Natural killer cell (primary cell): ENCODE measurements around the gene DAB2IP. TPM values are rescaled to one million over a fixed set of nuclear protein-coding genes. Genes with fewer than 3 reads are reported as not detected.

Experiments
- ATAC-seq, 3 donors: fragments of 150-1000 bp in 2 of 3; fragments of 200-7000 bp in 1 of 3; cut with Tn5 transposase; 1 replicate in 1 of 3; 2 replicates in 2 of 3; pipeline ENCODE4 v1.10.0; 2021; ENCODE audit warnings: mild to moderate bottlenecking in 2 of 3, moderate library complexity in 2 of 3
- DNase-seq, 2 donors: peaks; one replicate each; pipeline versions ENCODE4 v3.0.0 to v3.0.0-alpha.2; 2013 to 2021; ENCODE audit warnings: mixed read lengths in 1 of 2
- H3K27ac ChIP-seq: one replicate; pipeline ENCODE4 v1.5.1; 2013; ENCODE audit warnings: mild to moderate bottlenecking, low read length
- H3K27me3 ChIP-seq: one replicate; pipeline ENCODE4 v1.6.1; 2013; ENCODE audit warnings: low read length; ENCODE audit not compliant: control insufficient read depth, insufficient read depth
- H3K36me3 ChIP-seq: one replicate; pipeline ENCODE4 v1.6.1; 2013; ENCODE audit warnings: low read length; ENCODE audit not compliant: control insufficient read depth, insufficient read depth
- H3K4me1 ChIP-seq: one replicate; pipeline ENCODE4 v1.6.1; 2013; ENCODE audit warnings: low read length; ENCODE audit not compliant: control insufficient read depth, insufficient read depth
- H3K4me3 ChIP-seq: one replicate; pipeline ENCODE4 v1.5.1; 2013; ENCODE audit warnings: low read length
- H3K9me3 ChIP-seq: one replicate; pipeline ENCODE4 v1.6.1; 2013; ENCODE audit warnings: low read length; ENCODE audit not compliant: control insufficient read depth, insufficient read depth
- H3K27ac Mint-ChIP-seq, 2 donors: one replicate each; pipeline ENCODE4 v1.8.0; 2022; ENCODE audit warnings: mild to moderate bottlenecking in 2 of 2, mixed read lengths in 2 of 2, moderate library complexity in 1 of 2
- H3K27me3 Mint-ChIP-seq, 2 donors: one replicate each; pipeline ENCODE4 v1.8.0; 2022; ENCODE audit warnings: low read depth in 2 of 2, mixed read lengths in 2 of 2
- H3K36me3 Mint-ChIP-seq: one replicate; pipeline ENCODE4 v1.8.0; 2022; ENCODE audit warnings: mixed read lengths
- H3K4me1 Mint-ChIP-seq, 2 donors: one replicate each; pipeline ENCODE4 v1.8.0; 2022; ENCODE audit warnings: mixed read lengths in 2 of 2
- H3K4me3 Mint-ChIP-seq: one replicate; pipeline ENCODE4 v1.8.0; 2022; ENCODE audit warnings: mild to moderate bottlenecking, moderate library complexity, mixed read lengths
- H3K9me3 Mint-ChIP-seq, 2 donors: one replicate each; pipeline ENCODE4 v1.8.0; 2022; ENCODE audit warnings: mixed read lengths in 2 of 2
- whole genome bisulfite sequencing: methylation state at CpG from one replicate; pipeline ENCODE4 v1.1.7; 2013; ENCODE audit warnings: missing lambda C conversion rate; ENCODE audit not compliant: insufficient coverage; 5-methylcytosine and 5-hydroxymethylcytosine counted together
- intact Hi-C: fragments of 100-400 bp; cut with micrococcal nuclease; formaldehyde crosslinking; loops from one replicate; pipeline ENCODE4 v1.14.2; 2022
- total RNA-seq, 4 donors: library from RNA; stranded (reverse); fragments of 120-200 nt in 1 of 4; gene quantifications; one replicate each; pipeline versions ENCODE4 v1.2.3 to v1.2.4, GENCODE V29; 2013 to 2022
- TF ChIP-seq, protein P1 (sequence below): fragments of 200-600 bp; IDR thresholded peaks from one replicate; pipeline ENCODE4 v1.8.0; 2022; ENCODE audit warnings: antibody characterized with exemption

Gene DAB2IP
- total RNA-seq, 3 donors from 2014 or later (not counting 1 experiment from before 2014, with no cell fraction given): 0.19 to 2.5 TPM; not detected in 1

DNA sequence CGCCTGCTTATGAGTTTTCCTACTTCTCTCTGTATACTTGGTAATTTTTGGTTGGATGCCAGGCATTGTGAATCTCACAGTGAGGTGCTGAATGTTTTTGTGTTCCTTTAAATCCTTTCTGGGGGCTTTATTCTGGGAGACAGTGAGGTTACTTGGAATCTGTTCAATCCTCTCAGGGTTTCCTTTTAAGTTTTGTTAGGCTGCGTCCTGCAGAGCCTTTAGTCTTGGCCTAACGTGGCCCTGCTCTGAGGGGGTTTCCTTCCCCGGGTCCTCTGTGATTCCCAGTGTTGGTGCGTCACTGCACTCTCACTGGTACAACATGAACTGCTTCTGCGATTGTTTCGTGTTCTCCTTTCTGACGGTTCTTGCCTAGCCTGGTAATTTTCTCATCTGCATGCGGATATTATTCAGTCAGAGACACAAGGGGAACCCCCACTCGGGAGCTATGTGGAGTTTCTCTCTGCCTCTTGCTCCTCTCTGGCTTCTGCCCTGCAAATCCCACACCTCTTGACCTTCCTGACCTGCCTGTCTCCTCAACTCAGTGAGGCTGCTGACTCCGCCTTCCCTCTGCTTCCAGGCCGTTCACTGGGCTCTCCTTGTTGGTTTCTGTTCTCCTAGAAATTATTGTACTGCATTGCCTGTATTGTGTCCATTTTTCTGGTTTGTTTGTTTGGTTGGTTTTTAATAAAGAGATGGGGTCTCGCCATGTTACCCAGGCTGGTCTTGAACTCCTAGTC is 128.1 kb downstream of the DAB2IP start:
- no peak for ATAC-seq

DNA sequence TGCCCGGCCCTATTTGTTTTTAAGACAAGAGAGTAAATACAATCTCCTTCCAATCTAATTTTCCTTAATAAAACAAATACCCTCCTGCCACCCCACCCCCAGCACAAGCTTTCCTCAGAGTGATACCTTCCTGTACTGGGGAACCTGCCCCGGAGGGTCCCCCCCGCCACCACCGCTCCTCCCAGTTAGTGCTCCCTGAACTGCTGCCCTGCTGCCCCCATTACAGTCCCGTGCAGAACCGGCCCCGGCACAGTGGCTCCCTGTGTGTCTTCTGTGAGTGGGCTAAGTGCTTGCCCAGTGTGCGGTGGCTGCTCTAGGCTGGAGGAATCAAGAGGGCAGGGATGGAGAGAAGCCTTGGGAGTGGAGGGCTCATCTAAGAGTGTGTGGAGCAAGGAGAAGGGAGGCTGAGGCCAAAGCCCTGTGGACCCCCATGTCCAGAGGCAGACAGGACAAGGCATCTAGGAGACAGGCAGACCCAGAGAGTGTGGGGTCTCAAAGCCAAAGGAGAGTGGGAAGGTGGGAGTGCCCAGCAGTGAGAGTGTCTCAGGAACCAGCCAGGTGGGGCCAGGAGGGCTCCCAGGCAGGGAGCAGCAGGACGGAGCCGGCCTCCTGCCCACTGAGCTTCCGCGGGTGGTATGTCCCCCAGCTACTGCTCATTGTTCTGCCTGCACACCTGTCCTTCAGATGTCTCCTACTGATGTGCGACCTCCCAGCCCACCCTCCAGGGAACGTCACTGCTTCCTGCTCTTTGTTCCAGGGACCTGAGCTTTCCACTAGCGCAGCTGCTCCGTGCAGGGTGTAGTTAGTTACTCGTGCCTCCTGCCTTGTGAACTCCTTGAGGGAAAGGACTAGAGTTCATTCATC is 129.0 kb downstream of the DAB2IP start:
- TF ChIP-seq, protein P1, sequence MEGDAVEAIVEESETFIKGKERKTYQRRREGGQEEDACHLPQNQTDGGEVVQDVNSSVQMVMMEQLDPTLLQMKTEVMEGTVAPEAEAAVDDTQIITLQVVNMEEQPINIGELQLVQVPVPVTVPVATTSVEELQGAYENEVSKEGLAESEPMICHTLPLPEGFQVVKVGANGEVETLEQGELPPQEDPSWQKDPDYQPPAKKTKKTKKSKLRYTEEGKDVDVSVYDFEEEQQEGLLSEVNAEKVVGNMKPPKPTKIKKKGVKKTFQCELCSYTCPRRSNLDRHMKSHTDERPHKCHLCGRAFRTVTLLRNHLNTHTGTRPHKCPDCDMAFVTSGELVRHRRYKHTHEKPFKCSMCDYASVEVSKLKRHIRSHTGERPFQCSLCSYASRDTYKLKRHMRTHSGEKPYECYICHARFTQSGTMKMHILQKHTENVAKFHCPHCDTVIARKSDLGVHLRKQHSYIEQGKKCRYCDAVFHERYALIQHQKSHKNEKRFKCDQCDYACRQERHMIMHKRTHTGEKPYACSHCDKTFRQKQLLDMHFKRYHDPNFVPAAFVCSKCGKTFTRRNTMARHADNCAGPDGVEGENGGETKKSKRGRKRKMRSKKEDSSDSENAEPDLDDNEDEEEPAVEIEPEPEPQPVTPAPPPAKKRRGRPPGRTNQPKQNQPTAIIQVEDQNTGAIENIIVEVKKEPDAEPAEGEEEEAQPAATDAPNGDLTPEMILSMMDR: no peak
- intact Hi-C loops: no loop called here
- peaks cover 7% of the 10 kb centered on the region for H3K4me1 ChIP-seq
- H3K36me3 ChIP-seq: no peaks in the 10 kb centered on the region
- WGBS: 93% methylated on average over 17 of the region's 17 CpGs
- Mint-ChIP-seq H3K27me3 (peaks cover 0 to 8% of the 10 kb centered on the region in 2 donors), H3K4me3 (no peak overlapping the region), H3K9me3 (no peaks in the 10 kb centered on the region), H3K27ac (no peak overlapping the region), H3K36me3 (no peaks in the 10 kb centered on the region), H3K4me1 (no peaks in the 10 kb centered on the region)
- no peaks in the 10 kb centered on the region for H3K9me3 ChIP-seq
- no peak overlapping the region for H3K4me3 ChIP-seq
- H3K27me3 ChIP-seq: no peaks in the 10 kb centered on the region
- no peak overlapping the region for H3K27ac ChIP-seq
- DNase-seq (no peak), ATAC-seq (no peak)

More for the DNA sequence above, 128.1 kb downstream of the DAB2IP start:
- H3K4me1 ChIP-seq: peaks cover 7% of the 10 kb centered on the region
- Mint-ChIP-seq H3K36me3 (no peaks in the 10 kb centered on the region), H3K9me3 (no peaks in the 10 kb centered on the region), H3K4me1 (no peaks in the 10 kb centered on the region), H3K27ac (no peak overlapping the region), H3K4me3 (no peak overlapping the region), H3K27me3 (peaks cover 0 to 8% of the 10 kb centered on the region in 2 donors)
- no peak overlapping the region for H3K27ac ChIP-seq
- no peak overlapping the region for H3K4me3 ChIP-seq
- intact Hi-C loops: no loop called here
- 91% methylated on average over 13 of the region's 13 CpGs for WGBS
- no peaks in the 10 kb centered on the region for H3K27me3 ChIP-seq
- H3K9me3 ChIP-seq: no peaks in the 10 kb centered on the region
- TF ChIP-seq, protein P1: no peak
- H3K36me3 ChIP-seq: no peaks in the 10 kb centered on the region
- DNase-seq: no peak

DNA sequence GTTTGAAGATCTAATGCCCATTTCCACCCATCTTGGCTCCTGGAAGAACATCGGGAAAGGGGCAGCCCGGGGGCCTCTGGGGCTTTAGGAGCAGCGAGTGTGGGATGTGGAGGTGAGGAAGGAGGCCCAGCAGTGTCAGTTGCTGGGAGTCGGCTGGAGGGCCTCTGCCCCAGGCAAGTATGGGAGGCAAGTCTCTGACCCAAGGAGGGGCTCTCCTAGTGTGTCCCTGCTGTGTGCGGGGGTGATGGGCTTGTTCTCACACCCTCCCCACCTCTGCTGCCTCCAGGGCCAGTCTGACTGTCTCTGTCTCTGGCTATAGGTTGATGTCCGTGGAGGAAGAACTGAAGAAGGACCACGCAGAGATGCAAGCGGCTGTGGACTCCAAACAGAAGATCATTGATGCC is 129.7 kb downstream of the DAB2IP start:
- Mint-ChIP-seq H3K4me1 (no peaks in the 10 kb centered on the region), H3K27me3 (peaks cover 0 to 7% of the 10 kb centered on the region in 2 donors), H3K36me3 (no peaks in the 10 kb centered on the region), H3K4me3 (no peak overlapping the region), H3K27ac (no peak overlapping the region), H3K9me3 (no peaks in the 10 kb centered on the region)
- H3K27me3 ChIP-seq: no peaks in the 10 kb centered on the region
- DNase-seq (no peak), ATAC-seq (no peak)
- H3K4me1 ChIP-seq: peaks cover 7% of the 10 kb centered on the region
- H3K4me3 ChIP-seq: no peak overlapping the region
- TF ChIP-seq, protein P1: no peak
- no peaks in the 10 kb centered on the region for H3K36me3 ChIP-seq
- H3K27ac ChIP-seq: no peak overlapping the region
- H3K9me3 ChIP-seq: no peaks in the 10 kb centered on the region
- 95% methylated on average over 8 of the region's 8 CpGs for WGBS
- intact Hi-C loops: no loop called here
